Breast epithelium (tissue), 4 donors: ENCODE results near the gene MBOAT2. TPM values are rescaled to one million over a fixed set of nuclear protein-coding genes. Genes with fewer than 3 reads are reported as not detected.

Experiments used
- DNase-seq, 2 donors: peaks; one replicate each; pipeline ENCODE4 v3.0.0-alpha.2; 2019; ENCODE audit warnings: low spot score in 2 of 2
- H3K27ac ChIP-seq, 2 donors: fragments of 200-600 bp; sonication (generic) in 1 of 2; one replicate each; pipeline ENCODE4 v1.5.1; 2016 to 2019; ENCODE audit warnings: mild to moderate bottlenecking in 1 of 2
- H3K27me3 ChIP-seq, 2 donors: fragments of 200-600 bp; sonication (generic) in 1 of 2; one replicate each; pipeline versions ENCODE4 v1.5.1 to v1.6.0; 2017 to 2019; ENCODE audit warnings: control low read depth in 1 of 2, mild to moderate bottlenecking in 1 of 2
- H3K36me3 ChIP-seq: fragments of 200-600 bp; one replicate; pipeline ENCODE4 v1.5.1; 2019
- H3K4me1 ChIP-seq, 2 donors: fragments of 200-600 bp; sonication (generic); one replicate each; pipeline ENCODE4 v1.5.1; 2016 to 2019; ENCODE audit warnings: control low read depth in 1 of 2
- H3K4me3 ChIP-seq, 3 donors: fragments of 200-600 bp; sonication (generic); 1 replicate in 2 of 3; 2 replicates in 1 of 3; pipeline ENCODE4 v1.5.1; 2016 to 2019; ENCODE audit warnings: mild to moderate bottlenecking in 3 of 3, moderate library complexity in 2 of 3
- H3K9me3 ChIP-seq, 2 donors: fragments of 200-600 bp; sonication (generic) in 1 of 2; one replicate each; pipeline ENCODE4 v1.5.1; 2016 to 2019; ENCODE audit warnings: control low read depth in 1 of 2
- POLR2A ChIP-seq: fragments of 450-650 bp; IDR thresholded peaks from one replicate; pipeline ENCODE4 v1.6.1; 2016; ENCODE audit warnings: antibody characterized with exemption, mild to moderate bottlenecking, moderate library complexity
- POLR2AphosphoS5 ChIP-seq, 3 donors: sonication (generic); formaldehyde crosslinking; IDR thresholded peaks; one replicate each; pipeline ENCODE4 v1.6.1; 2017; ENCODE audit warnings: antibody characterized with exemption in 3 of 3
- intact Hi-C: fragments of 100-400 bp; cut with DNase I; formaldehyde crosslinking; loops from one replicate; pipeline ENCODE4 v1.15.1; 2023; ENCODE audit warnings: low total_unique reads
- total RNA-seq, 3 donors: library from RNA; depleted of rRNA; stranded (reverse); fragments of >200 nt; gene quantifications; one replicate each; pipeline ENCODE4 v1.1.0, GENCODE V29; 2016
- TF ChIP-seq, protein P1 (sequence below), 3 donors: fragments of 450-650 bp; IDR thresholded peaks; one replicate each; pipeline ENCODE4 v1.5.1; 2016 to 2017; ENCODE audit warnings: antibody characterized with exemption in 3 of 3, mild to moderate bottlenecking in 3 of 3, moderate library complexity in 3 of 3

Gene MBOAT2
- total RNA-seq, 3 donors from 2014 or later = 6.4 to 41.0 (median 23.6) TPM

DNA sequence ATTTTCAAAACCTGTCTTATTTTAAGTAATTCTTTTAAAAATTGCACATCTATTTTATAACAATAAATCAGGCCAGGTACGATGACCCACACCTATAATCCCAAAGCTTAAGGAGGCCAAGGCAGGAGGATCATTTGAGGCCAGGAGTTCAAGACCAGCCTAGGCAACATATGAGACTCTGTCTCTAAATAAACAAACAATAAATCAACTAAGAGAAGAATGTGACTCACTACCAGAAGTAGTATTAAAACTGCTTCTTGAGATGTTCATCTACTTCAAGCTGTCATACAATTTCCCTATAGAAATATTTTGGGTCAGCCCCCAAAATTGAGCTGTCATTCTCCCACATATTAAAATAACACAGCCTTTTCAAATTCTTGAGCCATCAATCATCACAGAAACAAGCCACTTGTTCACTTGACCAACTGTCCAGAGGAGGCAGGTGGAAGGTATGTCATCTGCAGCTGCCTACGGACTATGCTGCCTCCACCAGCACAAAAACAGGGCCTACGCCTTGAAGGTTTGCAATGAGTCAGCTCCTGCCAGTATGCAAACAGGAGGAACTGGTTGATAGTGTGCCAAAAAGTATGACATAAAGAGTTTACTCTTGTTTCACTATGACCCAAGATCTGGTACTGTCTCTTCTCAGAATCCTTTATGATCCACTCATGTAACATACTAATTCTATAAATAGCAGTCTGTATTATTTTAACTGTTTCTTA lies 199.7 kb downstream of the MBOAT2 start:
- Histone ChIP-seq H3K27ac (peak overlapping the region; percentile 30 to 68), H3K9me3 (no peaks in the 10 kb centered on the region), H3K4me3 (no peak overlapping the region), H3K36me3 (peaks cover 6% of the 10 kb centered on the region), H3K4me1 (no peaks in the 10 kb centered on the region), H3K27me3 (no peaks in the 10 kb centered on the region)
- no peak for TF ChIP-seq POLR2A
- TF ChIP-seq, protein P1, sequence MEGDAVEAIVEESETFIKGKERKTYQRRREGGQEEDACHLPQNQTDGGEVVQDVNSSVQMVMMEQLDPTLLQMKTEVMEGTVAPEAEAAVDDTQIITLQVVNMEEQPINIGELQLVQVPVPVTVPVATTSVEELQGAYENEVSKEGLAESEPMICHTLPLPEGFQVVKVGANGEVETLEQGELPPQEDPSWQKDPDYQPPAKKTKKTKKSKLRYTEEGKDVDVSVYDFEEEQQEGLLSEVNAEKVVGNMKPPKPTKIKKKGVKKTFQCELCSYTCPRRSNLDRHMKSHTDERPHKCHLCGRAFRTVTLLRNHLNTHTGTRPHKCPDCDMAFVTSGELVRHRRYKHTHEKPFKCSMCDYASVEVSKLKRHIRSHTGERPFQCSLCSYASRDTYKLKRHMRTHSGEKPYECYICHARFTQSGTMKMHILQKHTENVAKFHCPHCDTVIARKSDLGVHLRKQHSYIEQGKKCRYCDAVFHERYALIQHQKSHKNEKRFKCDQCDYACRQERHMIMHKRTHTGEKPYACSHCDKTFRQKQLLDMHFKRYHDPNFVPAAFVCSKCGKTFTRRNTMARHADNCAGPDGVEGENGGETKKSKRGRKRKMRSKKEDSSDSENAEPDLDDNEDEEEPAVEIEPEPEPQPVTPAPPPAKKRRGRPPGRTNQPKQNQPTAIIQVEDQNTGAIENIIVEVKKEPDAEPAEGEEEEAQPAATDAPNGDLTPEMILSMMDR (IDR thresholded peaks at IDR 0.05) = peak in 1 of 3 donors; percentile 36
- peak in 1 of 3 donors; percentile 52 for TF ChIP-seq POLR2AphosphoS5 (IDR thresholded peaks at IDR 0.05)
- peak; percentile 55 to 58 for DNase-seq
- intact Hi-C loops = no loop called here

DNA sequence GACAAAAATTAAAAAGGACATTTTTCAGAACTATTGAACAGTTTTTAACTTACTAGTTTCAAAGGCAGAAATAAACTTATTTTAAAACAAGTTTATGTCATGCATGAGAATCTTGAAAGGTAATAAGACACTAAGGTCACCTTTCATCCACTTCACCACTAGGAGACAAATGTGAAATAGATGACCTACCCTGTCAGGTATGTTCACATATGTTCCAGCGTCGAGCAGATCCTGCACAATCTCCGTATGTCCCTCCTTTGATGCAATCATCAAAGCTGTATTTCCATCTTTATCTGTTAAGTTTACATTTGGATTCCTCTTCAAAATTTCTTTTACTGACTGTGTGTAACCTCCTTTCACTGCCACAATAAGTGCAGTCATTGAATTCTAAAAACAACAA lies 200.7 kb downstream of the MBOAT2 start:
- Histone ChIP-seq H3K9me3 (no peaks in the 10 kb centered on the region), H3K4me1 (no peaks in the 10 kb centered on the region), H3K27ac (no peak overlapping the region), H3K4me3 (no peak overlapping the region), H3K27me3 (no peaks in the 10 kb centered on the region), H3K36me3 (peaks cover 6% of the 10 kb centered on the region)
- DNase-seq = no peak
- TF ChIP-seq, protein P1 (IDR thresholded peaks at IDR 0.05) = no peak
- TF ChIP-seq POLR2AphosphoS5 (IDR thresholded peaks at IDR 0.05) (no peak), POLR2A (no peak)
- intact Hi-C loops = no loop called here

Other genes starting within 250 kb of the MBOAT2 start
- 100 to 1,000 TPM in 1 of 3 donors, 10 to 100 TPM in 2; 73.1 to 120 (median 87.2) TPM for gene KIDINS220, start 166.1 kb downstream of the MBOAT2 start, total RNA-seq
- 10 to 100 TPM; 14.5 to 24.2 (median 21.0) TPM for gene ASAP2, start 203.1 kb upstream of the MBOAT2 start, total RNA-seq